ENCODE results near the gene USH1C. TPM values are rescaled to one million over a fixed set of nuclear protein-coding genes. Genes with fewer than 3 reads are reported as not detected.

USH1C gene
- total RNA-seq, 1 donor from 2014 or later, result not detected

DNA sequence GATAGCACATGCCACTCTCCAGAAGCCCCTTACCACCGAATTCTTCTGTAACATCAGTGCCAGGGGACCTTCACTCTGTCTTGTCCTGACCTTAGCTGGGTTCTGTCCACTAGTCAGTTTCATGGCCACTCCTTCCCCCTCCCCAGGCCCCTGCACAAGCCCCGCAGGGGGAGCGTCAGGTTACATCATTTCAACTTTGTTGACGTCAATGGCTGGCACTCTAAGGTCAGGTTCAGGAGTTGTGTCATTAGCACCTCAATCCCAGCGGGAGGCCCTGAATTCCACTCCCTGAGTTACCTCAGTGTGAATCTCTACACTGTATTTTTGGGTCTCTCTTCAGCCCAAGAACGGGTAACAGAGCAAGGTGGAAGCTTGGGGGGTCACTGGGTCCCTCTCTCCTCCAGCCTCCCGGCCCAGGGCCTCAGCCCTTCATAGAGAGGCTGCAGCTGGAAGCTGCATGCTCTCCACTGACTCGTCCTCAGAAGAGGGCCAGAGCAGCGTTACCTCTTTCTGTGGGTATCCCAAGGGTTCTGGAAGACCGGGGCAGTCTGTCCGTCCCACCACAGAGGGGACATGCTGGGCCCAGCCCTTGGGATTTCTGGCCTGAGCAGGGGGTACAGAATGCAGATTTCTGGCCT, 10.3 kb downstream of the USH1C start:
- no peak overlapping the region for H3K4me3 Mint-ChIP-seq (ENCODE audit: unreplicated experiment)
- H3K9me3 Mint-ChIP-seq (ENCODE audit: unreplicated experiment), result peaks cover 2% of the 10 kb centered on the region
- H3K27ac Mint-ChIP-seq (ENCODE audit: unreplicated experiment), result no peak overlapping the region
- peaks cover 3% of the 10 kb centered on the region for H3K27me3 Mint-ChIP-seq (ENCODE audit: unreplicated experiment)
- H3K4me1 Mint-ChIP-seq (ENCODE audit: low read depth, unreplicated experiment), result no peaks in the 10 kb centered on the region
- H3K36me3 Mint-ChIP-seq (ENCODE audit: unreplicated experiment), result no peaks in the 10 kb centered on the region
- TF ChIP-seq, protein P1, sequence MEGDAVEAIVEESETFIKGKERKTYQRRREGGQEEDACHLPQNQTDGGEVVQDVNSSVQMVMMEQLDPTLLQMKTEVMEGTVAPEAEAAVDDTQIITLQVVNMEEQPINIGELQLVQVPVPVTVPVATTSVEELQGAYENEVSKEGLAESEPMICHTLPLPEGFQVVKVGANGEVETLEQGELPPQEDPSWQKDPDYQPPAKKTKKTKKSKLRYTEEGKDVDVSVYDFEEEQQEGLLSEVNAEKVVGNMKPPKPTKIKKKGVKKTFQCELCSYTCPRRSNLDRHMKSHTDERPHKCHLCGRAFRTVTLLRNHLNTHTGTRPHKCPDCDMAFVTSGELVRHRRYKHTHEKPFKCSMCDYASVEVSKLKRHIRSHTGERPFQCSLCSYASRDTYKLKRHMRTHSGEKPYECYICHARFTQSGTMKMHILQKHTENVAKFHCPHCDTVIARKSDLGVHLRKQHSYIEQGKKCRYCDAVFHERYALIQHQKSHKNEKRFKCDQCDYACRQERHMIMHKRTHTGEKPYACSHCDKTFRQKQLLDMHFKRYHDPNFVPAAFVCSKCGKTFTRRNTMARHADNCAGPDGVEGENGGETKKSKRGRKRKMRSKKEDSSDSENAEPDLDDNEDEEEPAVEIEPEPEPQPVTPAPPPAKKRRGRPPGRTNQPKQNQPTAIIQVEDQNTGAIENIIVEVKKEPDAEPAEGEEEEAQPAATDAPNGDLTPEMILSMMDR (IDR thresholded peaks at IDR 0.05; ENCODE audit: partially characterized antibody, unreplicated experiment), result no peak
- no peak for DNase-seq

DNA sequence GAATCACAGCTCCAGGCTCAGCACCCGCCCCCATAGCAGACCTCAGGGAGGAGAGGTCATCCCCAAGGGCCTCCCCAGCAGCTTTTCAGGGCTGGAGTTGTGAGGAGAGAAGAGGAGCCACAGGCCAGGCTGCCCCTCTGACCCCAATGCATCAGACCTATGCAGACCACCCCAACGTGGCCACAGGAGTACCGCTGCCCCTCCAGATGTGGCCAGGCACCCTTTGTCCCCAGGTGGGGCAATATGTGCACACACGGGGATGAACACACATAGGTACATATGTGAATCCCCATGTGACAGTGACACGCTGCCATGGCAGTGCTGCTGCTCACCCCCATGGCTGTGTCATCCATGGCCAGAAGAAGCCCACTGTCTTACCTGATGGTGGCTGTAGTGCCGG, 10.9 kb downstream of the USH1C start:
- DNase-seq, result no peak
- H3K9me3 Mint-ChIP-seq (ENCODE audit: unreplicated experiment), result peaks cover 2% of the 10 kb centered on the region
- H3K27me3 Mint-ChIP-seq (ENCODE audit: unreplicated experiment), result peaks cover 3% of the 10 kb centered on the region
- H3K4me3 Mint-ChIP-seq (ENCODE audit: unreplicated experiment), result no peak overlapping the region
- no peaks in the 10 kb centered on the region for H3K36me3 Mint-ChIP-seq (ENCODE audit: unreplicated experiment)
- TF ChIP-seq, protein P1 (IDR thresholded peaks at IDR 0.05; ENCODE audit: partially characterized antibody, unreplicated experiment), result no peak
- H3K27ac Mint-ChIP-seq (ENCODE audit: unreplicated experiment), result no peak overlapping the region
- no peaks in the 10 kb centered on the region for H3K4me1 Mint-ChIP-seq (ENCODE audit: low read depth, unreplicated experiment)

DNA sequence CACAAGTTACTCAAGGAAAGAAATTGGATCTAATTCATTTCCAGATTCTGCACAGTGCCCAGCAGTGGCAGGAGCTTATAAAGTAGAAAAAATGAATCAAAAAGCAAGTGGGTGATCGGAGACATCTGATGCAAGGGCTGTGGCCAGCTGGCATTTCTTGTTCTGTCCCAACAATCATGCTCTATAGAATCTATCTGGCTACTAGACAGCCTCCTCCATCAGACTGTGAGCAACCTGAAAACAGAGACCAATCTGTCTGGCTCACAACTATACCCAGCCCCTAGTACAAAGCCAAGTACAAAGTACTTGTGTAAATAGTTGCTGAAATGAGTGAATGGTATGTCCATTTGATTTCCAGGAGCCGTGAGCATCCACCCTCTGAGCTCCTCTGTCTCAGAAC, 11.4 kb downstream of the USH1C start:
- Mint-ChIP-seq H3K9me3 (ENCODE audit: unreplicated experiment) (peaks cover 2% of the 10 kb centered on the region), H3K36me3 (ENCODE audit: unreplicated experiment) (no peaks in the 10 kb centered on the region), H3K27ac (ENCODE audit: unreplicated experiment) (no peak overlapping the region), H3K4me3 (ENCODE audit: unreplicated experiment) (no peak overlapping the region), H3K27me3 (ENCODE audit: unreplicated experiment) (peaks cover 3% of the 10 kb centered on the region), H3K4me1 (ENCODE audit: low read depth, unreplicated experiment) (no peaks in the 10 kb centered on the region)
- TF ChIP-seq, protein P1 (IDR thresholded peaks at IDR 0.05; ENCODE audit: partially characterized antibody, unreplicated experiment), result no peak
- DNase-seq, result no peak

DNA sequence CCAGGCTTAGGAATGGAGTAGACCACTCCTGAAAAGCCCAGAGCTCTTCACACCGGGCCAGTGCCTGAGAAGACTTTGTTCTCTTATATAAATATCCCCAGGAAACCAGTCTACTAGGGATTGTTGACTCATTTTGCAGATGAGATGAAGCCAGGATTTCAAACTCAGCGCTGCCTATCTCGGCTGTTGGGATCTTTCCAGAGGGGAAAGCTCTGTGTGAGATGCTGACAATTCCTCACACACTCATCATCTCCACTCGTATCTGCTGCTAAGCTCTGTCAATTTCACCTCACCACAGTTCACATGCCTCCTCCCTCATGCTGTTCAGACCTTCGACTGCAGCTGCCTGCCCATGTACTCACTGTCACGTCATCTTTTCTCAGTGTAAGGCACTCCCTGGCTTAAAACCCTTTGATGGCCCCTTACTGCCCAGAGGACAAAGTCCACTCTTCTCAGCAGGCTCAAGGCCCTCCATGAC, 12.5 kb downstream of the USH1C start:
- Mint-ChIP-seq H3K27ac (ENCODE audit: unreplicated experiment) (no peak overlapping the region), H3K36me3 (ENCODE audit: unreplicated experiment) (no peaks in the 10 kb centered on the region), H3K9me3 (ENCODE audit: unreplicated experiment) (no peaks in the 10 kb centered on the region), H3K27me3 (ENCODE audit: unreplicated experiment) (no peaks in the 10 kb centered on the region), H3K4me1 (ENCODE audit: low read depth, unreplicated experiment) (no peaks in the 10 kb centered on the region), H3K4me3 (ENCODE audit: unreplicated experiment) (no peak overlapping the region)
- TF ChIP-seq, protein P1 (IDR thresholded peaks at IDR 0.05; ENCODE audit: partially characterized antibody, unreplicated experiment), result no peak
- no peak for DNase-seq

DNA sequence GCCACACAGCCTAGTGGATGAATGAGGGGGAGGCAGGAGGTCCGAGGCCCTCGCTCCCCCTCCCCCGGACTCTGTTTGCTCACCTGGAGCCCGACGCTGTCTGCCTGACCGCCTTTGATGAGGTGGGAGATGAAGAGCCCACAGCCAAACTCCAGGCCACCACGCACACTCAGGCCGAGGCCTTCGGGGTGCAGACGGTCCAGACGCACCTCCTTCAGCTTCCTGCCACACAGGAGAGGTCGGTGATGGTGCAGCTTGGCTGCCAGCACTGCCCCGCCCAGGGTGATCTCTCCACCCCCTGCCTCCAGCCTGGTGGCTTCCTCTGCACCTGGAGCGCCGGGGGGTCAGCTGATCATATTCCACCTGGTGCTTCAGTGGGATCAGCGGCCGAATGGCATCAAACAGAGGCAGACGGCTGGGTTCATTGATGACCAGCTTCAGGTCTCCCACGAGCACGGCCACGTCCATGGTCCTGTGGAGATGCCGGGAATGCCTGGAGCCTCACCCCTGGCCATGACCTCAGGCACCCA, 13.1 kb downstream of the USH1C start:
- Mint-ChIP-seq H3K4me1 (ENCODE audit: low read depth, unreplicated experiment) (peaks cover 2% of the 10 kb centered on the region), H3K4me3 (ENCODE audit: unreplicated experiment) (no peak overlapping the region), H3K27me3 (ENCODE audit: unreplicated experiment) (no peaks in the 10 kb centered on the region), H3K27ac (ENCODE audit: unreplicated experiment) (no peak overlapping the region), H3K36me3 (ENCODE audit: unreplicated experiment) (no peaks in the 10 kb centered on the region), H3K9me3 (ENCODE audit: unreplicated experiment) (no peaks in the 10 kb centered on the region)
- DNase-seq, result no peak
- TF ChIP-seq, protein P1 (IDR thresholded peaks at IDR 0.05; ENCODE audit: partially characterized antibody, unreplicated experiment), result no peak
